HCT116 (cell line): ENCODE data around the gene ATRIP. TPM values are rescaled to one million over a fixed set of nuclear protein-coding genes. Genes with fewer than 3 reads are reported as not detected.

Experiments
- ATAC-seq: fragments of 200-7000 bp; cut with Tn5 transposase; 2 replicates; pipeline ENCODE4 v1.9.1; 2020; ENCODE audit warnings: mild to moderate bottlenecking, moderate library complexity
- BruUV-seq: library from RNA; stranded (reverse); fragments of 400-500 nt; replicated peaks from 2 replicates; lab custom pipeline; 2021; lab: Mats Ljungman, UMichigan
- CTCF ChIA-PET: fragments of 300-600 bp; sonication (Branson Sonifier 250); formaldehyde crosslinking; loops from one replicate; lab custom pipeline; 2021; ENCODE audit warnings: antibody characterized with exemption; lab: Charles Lee
- POLR2A ChIA-PET: fragments of 300-600, 350-600 bp; sonication (Branson Sonifier 250); formaldehyde crosslinking; loops from one replicate; lab custom pipeline; 2021; ENCODE audit warnings: antibody characterized with exemption; lab: Charles Lee
- RAD21 ChIA-PET, 2 experiments: fragments of 300-600 bp; sonication (Branson Sonifier 250); formaldehyde crosslinking; loops; one replicate each; lab custom pipeline; 2023; ENCODE audit warnings: low total read pairs in 2 of 2; ENCODE audit not compliant: uncharacterized antibody in 2 of 2, unreplicated experiment in 2 of 2, low non-redundant PET in 1 of 2; lab: Charles Lee
- DNase-seq: peaks from one replicate; pipeline ENCODE4 v3.0.0-alpha.2; 2010; ENCODE audit warnings: low read depth, low spot score
- H2AFZ ChIP-seq: fragments of 200-600 bp; shearing (Covaris generic), sonication (generic); 2 replicates; pipeline ENCODE4 v1.6.1; 2017; ENCODE audit warnings: low read depth, mixed run types, mixed read lengths, antibody characterized with exemption, low read length; ENCODE audit not compliant: poor library complexity, severe bottlenecking
- H3K27ac ChIP-seq: 2 replicates; pipeline ENCODE4 v1.5.1; 2012; ENCODE audit warnings: low read depth, low read length
- H3K27me3 ChIP-seq: fragments of 200-600 bp; sonication (generic); 2 replicates; pipeline ENCODE4 v1.6.1; 2016; ENCODE audit warnings: mixed run types, low read length, mixed read lengths; ENCODE audit not compliant: insufficient read depth
- H3K36me3 ChIP-seq, 2 experiments: fragments of 200-500 bp in 1 of 2; fragments of 200-600 bp in 1 of 2; sonication (Bioruptor generic) in 1 of 2; sonication (generic) in 1 of 2; 2 replicates each; pipeline versions ENCODE4 v1.5.1 to v1.6.1; 2014 to 2016; ENCODE audit warnings: low read length in 2 of 2, inconsistent platforms in 1 of 2, mixed read lengths in 1 of 2, mixed run types in 1 of 2; ENCODE audit not compliant: insufficient read depth in 2 of 2, control insufficient read depth in 1 of 2
- H3K4me1 ChIP-seq, 2 experiments: fragments of 200-600 bp in 1 of 2; sonication (generic) in 1 of 2; 2 replicates each; pipeline versions ENCODE4 v1.5.1 to v1.6.1; 2012 to 2017; ENCODE audit warnings: low read length in 2 of 2, inconsistent platforms in 1 of 2, mild to moderate bottlenecking in 1 of 2, mixed read lengths in 1 of 2, mixed run types in 1 of 2, moderate library complexity in 1 of 2; ENCODE audit not compliant: insufficient read depth in 2 of 2, control insufficient read depth in 1 of 2
- H3K4me2 ChIP-seq: fragments of 200-600 bp; sonication (generic); 2 replicates; pipeline ENCODE4 v1.6.1; 2017; ENCODE audit warnings: mixed run types, low read length, mixed read lengths
- H3K4me3 ChIP-seq, 2 experiments: fragments of 200-600 bp in 1 of 2; sonication (generic) in 1 of 2; replicated peaks in 1 of 2; 2 replicates each; pipeline ENCODE4 v1.5.1; 2011 to 2016; ENCODE audit warnings: low read length in 2 of 2, control low read depth in 1 of 2, low read depth in 1 of 2, mild to moderate bottlenecking in 1 of 2, mixed read lengths in 1 of 2, mixed run types in 1 of 2
- H3K79me2 ChIP-seq: fragments of 200-600 bp; sonication (generic); 2 replicates; pipeline ENCODE4 v1.6.1; 2017; ENCODE audit warnings: mild to moderate bottlenecking, mixed run types, low read length, moderate library complexity, mixed read lengths; ENCODE audit not compliant: insufficient read depth
- H3K9ac ChIP-seq: fragments of 200-600 bp; sonication (generic); 2 replicates; pipeline ENCODE4 v1.6.1; 2016; ENCODE audit warnings: low read length, mixed read lengths
- H3K9me2 ChIP-seq: fragments of 200-600 bp; sonication (generic), shearing (Covaris generic); 2 replicates; pipeline ENCODE4 v1.6.1; 2017; ENCODE audit warnings: mixed run types, mild to moderate bottlenecking, moderate library complexity; ENCODE audit not compliant: insufficient read depth
- H3K9me3 ChIP-seq, 2 experiments: fragments of 200-500 bp in 1 of 2; fragments of 200-600 bp in 1 of 2; sonication (Bioruptor generic) in 1 of 2; sonication (generic) in 1 of 2; 2 replicates each; pipeline ENCODE4 v1.6.1; 2014 to 2017; ENCODE audit warnings: low read length in 2 of 2, mixed read lengths in 2 of 2, inconsistent platforms in 1 of 2, low read depth in 1 of 2, mild to moderate bottlenecking in 1 of 2, mixed run types in 1 of 2, moderate library complexity in 1 of 2; ENCODE audit not compliant: control insufficient read depth in 1 of 2, insufficient read depth in 1 of 2
- H4K20me1 ChIP-seq: fragments of 200-600 bp; sonication (generic), shearing (Covaris generic); 2 replicates; pipeline ENCODE4 v1.6.1; 2017; ENCODE audit warnings: mixed run types, mild to moderate bottlenecking, moderate library complexity; ENCODE audit not compliant: insufficient read depth
- ATF3 ChIP-seq: IDR thresholded peaks from 2 replicates; pipeline ENCODE4 v1.6.1; 2012
- CBX3 ChIP-seq: IDR thresholded peaks from 2 replicates; pipeline ENCODE4 v1.6.1; 2012; ENCODE audit warnings: low read depth
- CEBPB ChIP-seq: IDR thresholded peaks from 2 replicates; pipeline ENCODE4 v1.6.1; 2012; ENCODE audit warnings: low read depth
- EGR1 ChIP-seq: IDR thresholded peaks from 2 replicates; pipeline ENCODE4 v1.6.1; 2012; ENCODE audit warnings: low read depth
- ELF1 ChIP-seq: IDR thresholded peaks from 2 replicates; pipeline ENCODE4 v1.6.1; 2012; ENCODE audit warnings: low read depth, borderline replicate concordance
- EZH2 ChIP-seq: fragments of 200-600 bp; sonication (generic); IDR thresholded peaks from 2 replicates; pipeline ENCODE4 v1.6.1; 2017; ENCODE audit warnings: antibody characterized with exemption, mixed run types
- EZH2phosphoT487 ChIP-seq: fragments of 200-600 bp; IDR thresholded peaks from 2 replicates; pipeline ENCODE4 v1.6.1; 2018; ENCODE audit warnings: antibody characterized with exemption, borderline replicate concordance
- FOSL1 ChIP-seq: IDR thresholded peaks from 2 replicates; pipeline ENCODE4 v1.6.1; 2012; ENCODE audit warnings: low read depth
- JUND ChIP-seq: IDR thresholded peaks from 2 replicates; pipeline ENCODE4 v1.6.1; 2012
- POLR2A ChIP-seq: IDR thresholded peaks from 2 replicates; pipeline ENCODE4 v1.7.0; 2011; ENCODE audit warnings: borderline replicate concordance; ENCODE audit not compliant: insufficient read depth, insufficient read length; ENCODE audit errors: extremely low read depth
- POLR2AphosphoS5 ChIP-seq: IDR thresholded peaks from 2 replicates; pipeline ENCODE4 v1.6.1; 2011; ENCODE audit warnings: mild to moderate bottlenecking, low read depth, low read length, moderate library complexity
- REST ChIP-seq: IDR thresholded peaks from 2 replicates; pipeline ENCODE4 v1.6.1; 2012; ENCODE audit warnings: low read depth
- SIN3A ChIP-seq: IDR thresholded peaks from 2 replicates; pipeline ENCODE4 v1.6.1; 2012; ENCODE audit warnings: low read depth
- SP1 ChIP-seq: IDR thresholded peaks from 2 replicates; pipeline ENCODE4 v1.6.1; 2012; ENCODE audit warnings: low read depth
- SRF ChIP-seq: IDR thresholded peaks from 2 replicates; pipeline ENCODE4 v1.6.1; 2012; ENCODE audit warnings: low read depth
- TCF7L2 ChIP-seq: IDR thresholded peaks from 2 replicates; pipeline ENCODE4 v1.7.0; 2011; ENCODE audit warnings: borderline replicate concordance, inconsistent platforms; ENCODE audit not compliant: insufficient read depth, insufficient read length; ENCODE audit errors: extremely low read depth
- YY1 ChIP-seq: IDR thresholded peaks from 2 replicates; pipeline ENCODE4 v1.6.1; 2011; ENCODE audit warnings: low read length, low read depth, moderate library complexity, mild to moderate bottlenecking; ENCODE audit not compliant: insufficient replicate concordance; ENCODE audit errors: extremely low read depth
- ZBTB33 ChIP-seq: IDR thresholded peaks from 2 replicates; pipeline ENCODE4 v1.6.1; 2011; ENCODE audit warnings: mild to moderate bottlenecking, low read length, moderate library complexity; ENCODE audit not compliant: insufficient replicate concordance; ENCODE audit errors: extremely low read depth
- ZNF274 ChIP-seq: fragments of 200-500 bp; sonication (Bioruptor generic); IDR thresholded peaks from 2 replicates; pipeline ENCODE4 v1.6.1; 2014; ENCODE audit warnings: mild to moderate bottlenecking, low read depth, low read length, inconsistent platforms
- intact Hi-C: fragments of 100-400 bp; cut with micrococcal nuclease; formaldehyde crosslinking; loops from 2 replicates; pipeline ENCODE4 v1.10.0; 2022
- total RNA-seq: library from RNA; stranded (reverse); gene quantifications from one replicate; pipeline ENCODE4 v1.2.1, GENCODE V29; 2021; ENCODE audit not compliant: unreplicated experiment

The ATRIP gene
- total RNA-seq, 1 experiment from 2014 or later = 15.6 TPM

GRCh38 chr3:48406443-48407431, 39.8 kb upstream of the ATRIP start:
- H3K9me3 ChIP-seq = no peaks in the 10 kb centered on the region
- ATAC-seq (no peak), DNase-seq (no peak)
- no peaks in the 10 kb centered on the region for H3K79me2 ChIP-seq
- H3K9ac ChIP-seq = no peak overlapping the region
- no peak overlapping the region for H2AFZ ChIP-seq
- H3K4me1 ChIP-seq = peaks cover 11 to 25% of the 10 kb centered on the region in 2 experiments
- ChIA-PET POLR2A (no interaction called here), CTCF (interaction anchor here (1.9 to 2.6 kb wide), 2 partner anchors 29 to 33 kb away, joined by 6 to 17 read pairs; partner anchors contain the start of genes CCDC51 and TMA7), RAD21 (interaction anchor here in 1 of 2 experiments (0.6 kb wide), 1 partner anchor 591 kb away, joined by 7 read pairs; no protein-coding TSS in a partner anchor)
- intact Hi-C loops = no loop called here
- H3K9me2 ChIP-seq = no peaks in the 10 kb centered on the region
- BruUV-seq = no TSS peak
- no peak overlapping the region for H3K4me3 ChIP-seq
- H3K4me2 ChIP-seq = no peak overlapping the region
- no peaks in the 10 kb centered on the region for H3K27me3 ChIP-seq
- TF ChIP-seq EZH2phosphoT487 (no peak), POLR2AphosphoS5 (no peak), SP1 (no peak), ATF3 (no peak), SRF (no peak), SIN3A (no peak), JUND (no peak), EZH2 (no peak), CBX3 (no peak), ZBTB33 (no peak), ELF1 (no peak), EGR1 (no peak), ZNF274 (no peak), CEBPB (no peak), YY1 (no peak), POLR2A (no peak), REST (no peak), FOSL1 (no peak), TCF7L2 (no peak)
- peaks cover 2 to 3% of the 10 kb centered on the region in 2 experiments; a peak in 2 of 4 replicates for H3K36me3 ChIP-seq
- no peak overlapping the region for H3K27ac ChIP-seq
- H4K20me1 ChIP-seq = no peaks in the 10 kb centered on the region
